ENCODE data around the gene MMP26. TPM values are rescaled to one million over a fixed set of nuclear protein-coding genes. Genes with fewer than 3 reads are reported as not detected.

The MMP26 gene
- total RNA-seq, 4 donors from 2014 or later, result not detected

DNA sequence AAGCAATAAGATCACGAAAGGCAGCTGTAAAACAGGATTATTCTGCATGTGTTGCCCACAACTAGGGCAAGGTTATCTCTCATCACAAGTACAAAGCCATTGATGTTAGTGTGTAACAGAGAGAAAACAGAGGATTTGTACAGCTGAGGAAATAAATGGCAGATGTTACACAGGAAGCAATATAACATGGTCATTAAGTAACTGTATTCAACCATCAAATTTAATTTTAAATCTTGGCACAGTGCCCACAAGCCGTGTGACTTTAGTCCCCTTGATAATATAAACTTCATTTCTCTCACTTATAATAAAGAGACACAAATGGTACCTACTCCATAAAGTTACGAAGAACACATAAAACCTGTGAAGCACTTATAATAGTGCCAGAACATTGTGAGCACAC is 24.2 kb upstream of the MMP26 start:
- no peak overlapping the region for H3K27ac ChIP-seq
- no peaks in the 10 kb centered on the region for H3K9me3 ChIP-seq
- H3K36me3 ChIP-seq, result no peaks in the 10 kb centered on the region
- H3K4me1 ChIP-seq, result no peaks in the 10 kb centered on the region
- no peak overlapping the region for H3K4me3 ChIP-seq (replicated peaks in 1 of 3)
- intact Hi-C loops (cut with DNase I), result no loop called here
- no peaks in the 10 kb centered on the region for H3K27me3 ChIP-seq
- no peak for DNase-seq
- TF ChIP-seq, protein P1, sequence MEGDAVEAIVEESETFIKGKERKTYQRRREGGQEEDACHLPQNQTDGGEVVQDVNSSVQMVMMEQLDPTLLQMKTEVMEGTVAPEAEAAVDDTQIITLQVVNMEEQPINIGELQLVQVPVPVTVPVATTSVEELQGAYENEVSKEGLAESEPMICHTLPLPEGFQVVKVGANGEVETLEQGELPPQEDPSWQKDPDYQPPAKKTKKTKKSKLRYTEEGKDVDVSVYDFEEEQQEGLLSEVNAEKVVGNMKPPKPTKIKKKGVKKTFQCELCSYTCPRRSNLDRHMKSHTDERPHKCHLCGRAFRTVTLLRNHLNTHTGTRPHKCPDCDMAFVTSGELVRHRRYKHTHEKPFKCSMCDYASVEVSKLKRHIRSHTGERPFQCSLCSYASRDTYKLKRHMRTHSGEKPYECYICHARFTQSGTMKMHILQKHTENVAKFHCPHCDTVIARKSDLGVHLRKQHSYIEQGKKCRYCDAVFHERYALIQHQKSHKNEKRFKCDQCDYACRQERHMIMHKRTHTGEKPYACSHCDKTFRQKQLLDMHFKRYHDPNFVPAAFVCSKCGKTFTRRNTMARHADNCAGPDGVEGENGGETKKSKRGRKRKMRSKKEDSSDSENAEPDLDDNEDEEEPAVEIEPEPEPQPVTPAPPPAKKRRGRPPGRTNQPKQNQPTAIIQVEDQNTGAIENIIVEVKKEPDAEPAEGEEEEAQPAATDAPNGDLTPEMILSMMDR (IDR thresholded peaks at IDR 0.05), result no peak
- TF ChIP-seq POLR2A (IDR thresholded peaks at IDR 0.05), result no peak
- 59% methylated on average over 3 of the region's 3 CpGs for WGBS, 2 donors

DNA sequence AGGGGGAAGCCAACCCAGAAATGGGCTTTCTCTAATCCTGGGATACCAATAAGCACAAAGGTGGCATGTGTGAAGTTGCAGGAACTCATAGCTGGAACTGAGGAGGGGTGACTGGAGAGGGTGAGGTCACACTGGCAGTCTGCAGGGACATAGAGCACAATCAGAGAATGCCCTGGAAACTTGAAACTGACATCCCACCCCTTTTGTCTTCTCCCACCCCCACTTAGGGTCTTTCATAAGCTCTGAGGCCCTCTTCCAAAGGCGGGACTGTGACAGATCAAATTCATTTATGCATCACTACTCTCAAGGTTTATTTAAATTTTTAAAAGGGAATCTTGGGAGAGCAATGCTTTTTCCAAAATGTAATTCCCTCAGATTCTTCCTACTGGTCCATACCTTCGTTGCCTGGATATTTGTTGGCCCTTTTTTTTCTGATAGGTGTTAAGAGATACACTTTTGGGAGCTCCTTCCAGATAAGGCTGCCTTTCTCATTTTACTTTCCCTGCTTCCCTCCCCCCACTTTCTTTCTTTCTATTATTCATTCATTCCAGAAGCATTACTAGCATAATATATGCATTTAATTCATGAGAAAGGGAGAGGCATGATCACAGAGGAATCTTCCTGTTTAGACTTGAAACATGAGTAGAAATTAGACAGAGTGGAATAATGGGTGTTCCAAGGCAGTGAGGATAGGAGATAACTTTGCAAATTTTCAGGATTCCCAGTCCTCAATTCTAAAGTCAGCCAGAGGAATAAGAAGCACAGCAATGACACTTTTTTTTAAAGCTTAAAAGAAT is 21.8 kb upstream of the MMP26 start:
- no peaks in the 10 kb centered on the region for H3K9me3 ChIP-seq
- intact Hi-C loops (cut with DNase I), result no loop called here
- no peaks in the 10 kb centered on the region for H3K27me3 ChIP-seq
- H3K4me3 ChIP-seq (replicated peaks in 1 of 3), result no peak overlapping the region
- no peaks in the 10 kb centered on the region for H3K4me1 ChIP-seq
- no peak for DNase-seq
- TF ChIP-seq, protein P1 (IDR thresholded peaks at IDR 0.05), result no peak
- TF ChIP-seq POLR2A (IDR thresholded peaks at IDR 0.05), result no peak
- no peaks in the 10 kb centered on the region for H3K36me3 ChIP-seq
- WGBS, 2 donors, result 59 to 75% methylated on average over 2 of the region's 2 CpGs
- no peak overlapping the region for H3K27ac ChIP-seq

DNA sequence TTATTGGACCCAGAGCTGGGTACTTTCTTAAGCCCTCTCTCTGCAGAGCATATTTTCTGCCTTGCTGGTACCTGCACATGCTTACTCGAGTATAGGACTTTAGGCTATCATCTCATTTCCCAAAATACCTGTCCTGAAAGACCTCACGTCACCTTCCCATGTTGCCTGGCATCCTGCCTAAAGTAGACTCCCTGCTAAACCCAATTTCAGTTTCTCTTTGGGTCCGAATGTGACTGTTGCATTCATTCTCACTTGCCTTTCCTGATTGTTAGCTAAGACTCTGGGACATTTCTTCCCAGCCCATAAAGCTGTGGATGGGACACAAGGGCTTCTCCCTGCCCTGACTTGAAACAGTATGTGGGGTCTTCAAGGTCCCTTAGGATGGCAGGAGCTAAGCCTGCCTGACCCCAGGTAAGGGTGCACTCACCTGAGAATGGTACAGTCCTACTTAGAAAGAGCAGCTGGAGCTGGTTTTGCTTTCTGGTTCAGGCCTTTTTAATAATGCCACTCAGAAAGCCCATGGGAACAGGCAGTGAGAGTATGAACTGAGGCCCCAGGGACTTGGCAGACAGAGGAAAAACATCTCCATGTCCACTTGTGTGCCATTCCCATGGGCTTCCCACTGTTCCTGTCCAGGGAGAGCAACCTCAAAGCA is 19.8 kb upstream of the MMP26 start:
- WGBS, 2 donors, result 76 to 88% methylated on average over 3 of the region's 3 CpGs
- H3K4me1 ChIP-seq, result no peaks in the 10 kb centered on the region
- no peak for DNase-seq
- no peaks in the 10 kb centered on the region for H3K9me3 ChIP-seq
- TF ChIP-seq, protein P1 (IDR thresholded peaks at IDR 0.05), result no peak
- TF ChIP-seq POLR2A (IDR thresholded peaks at IDR 0.05), result no peak
- no peaks in the 10 kb centered on the region for H3K36me3 ChIP-seq
- no peak overlapping the region for H3K27ac ChIP-seq
- intact Hi-C loops (cut with DNase I), result no loop called here
- H3K27me3 ChIP-seq, result no peaks in the 10 kb centered on the region
- H3K4me3 ChIP-seq (replicated peaks in 1 of 3), result no peak overlapping the region

DNA sequence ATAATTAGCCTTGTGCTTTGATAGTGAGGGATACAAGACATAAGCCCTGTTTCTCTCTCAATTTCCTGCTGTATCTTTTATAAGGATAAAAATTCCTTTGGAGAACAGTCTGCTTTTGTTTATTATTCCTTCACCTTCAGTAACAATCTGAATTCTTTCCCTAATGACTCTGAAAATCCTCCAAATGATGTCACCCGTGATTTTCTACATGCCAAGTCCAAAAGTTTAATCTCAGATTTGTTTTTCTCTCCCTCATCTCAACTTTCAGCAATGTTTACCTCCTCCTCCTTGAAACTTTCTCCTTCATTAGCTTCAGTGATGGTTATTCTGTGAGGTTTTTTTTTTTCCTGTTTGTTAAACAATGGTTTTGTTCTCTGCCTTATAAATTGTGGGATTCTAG is 9.1 kb upstream of the MMP26 start:
- no peaks in the 10 kb centered on the region for H3K27me3 ChIP-seq
- intact Hi-C loops (cut with DNase I), result no loop called here
- TF ChIP-seq POLR2A (IDR thresholded peaks at IDR 0.05), result no peak
- TF ChIP-seq, protein P1 (IDR thresholded peaks at IDR 0.05), result no peak
- H3K27ac ChIP-seq, result no peak overlapping the region
- H3K9me3 ChIP-seq, result no peaks in the 10 kb centered on the region
- H3K4me1 ChIP-seq, result no peaks in the 10 kb centered on the region
- H3K4me3 ChIP-seq (replicated peaks in 1 of 3), result no peak overlapping the region
- no peak for DNase-seq
- WGBS, 2 donors, result 37 to 40% methylated on average over 1 of the region's 1 CpG
- no peaks in the 10 kb centered on the region for H3K36me3 ChIP-seq

DNA sequence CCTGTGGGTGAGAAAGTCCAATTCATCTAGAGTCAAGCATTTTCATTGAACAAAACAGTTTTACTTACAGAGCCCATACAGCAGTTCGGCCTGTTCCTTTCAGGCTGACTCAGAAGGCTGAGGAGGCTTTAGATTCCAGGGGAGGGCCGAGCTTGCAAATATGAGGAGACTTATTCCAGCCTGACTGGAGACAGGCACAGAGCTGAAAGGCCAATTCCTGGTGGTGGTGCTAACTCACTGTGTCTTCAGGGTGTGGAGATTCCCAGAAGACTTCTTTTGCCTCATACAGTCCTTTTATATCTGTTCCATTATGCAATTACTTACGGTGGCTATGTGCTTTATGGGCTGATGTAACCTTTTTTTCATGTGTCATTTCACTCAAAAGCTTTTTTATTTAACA is 7.0 kb upstream of the MMP26 start, which contains the start of gene OR51E2:
Gene OR51E2 (minus strand): TSS at position 269 of the 400 bp plus-strand sequence. CDS start 15,142 bp downstream, outside the sequence.
- Histone ChIP-seq H3K4me1 (no peaks in the 10 kb centered on the region), H3K27me3 (no peaks in the 10 kb centered on the region), H3K36me3 (no peaks in the 10 kb centered on the region), H3K4me3 (replicated peaks in 1 of 3) (no peak within 1 kb of the TSS), H3K27ac (no peak within 1 kb of the TSS), H3K9me3 (no peaks in the 10 kb centered on the region)
- intact Hi-C loops (cut with DNase I), result no loop called here
- TF ChIP-seq, protein P1 (IDR thresholded peaks at IDR 0.05), result no peak
- no peak for TF ChIP-seq POLR2A (IDR thresholded peaks at IDR 0.05)
- DNase-seq, result no peak
- whole genome bisulfite sequencing, 2 donors, result 67 to 82% methylated on average over 3 of the region's 3 CpGs

Measured in thyroid gland (tissue), 4 donors.